Esophagus squamous epithelium (tissue), 4 donors: ENCODE data around the gene CPLANE1.

Experiments
- CTCF ChIP-seq, 6 experiments: fragments of 450-650 bp in 4 of 6; fragments of 200-600 bp in 2 of 6; sonication (generic) in 2 of 6; IDR thresholded peaks; one replicate each; pipeline ENCODE4 v1.5.1; 2016 to 2019; ENCODE audit warnings: antibody characterized with exemption in 6 of 6, mild to moderate bottlenecking in 4 of 6, moderate library complexity in 4 of 6
- POLR2A ChIP-seq, 4 donors: fragments of 450-650 bp; IDR thresholded peaks; one replicate each; pipeline ENCODE4 v1.6.1; 2017; ENCODE audit warnings: antibody characterized with exemption in 4 of 4, mild to moderate bottlenecking in 4 of 4, moderate library complexity in 3 of 4

- TF ChIP-seq CTCF (IDR thresholded peaks at IDR 0.05): no peak
- TF ChIP-seq POLR2A (IDR thresholded peaks at IDR 0.05): no peak
These were observed 27.0 kb downstream of the CPLANE1 start for GRCh38 chr5:37222181-37222580.
